ENCODE results near the gene RAB24.
"Not testable (repeated sequence)": the region's sequence is repeated elsewhere in the genome, so short reads cannot be mapped to it uniquely, and the experiment has no call there.

Gene RAB24

DNA sequence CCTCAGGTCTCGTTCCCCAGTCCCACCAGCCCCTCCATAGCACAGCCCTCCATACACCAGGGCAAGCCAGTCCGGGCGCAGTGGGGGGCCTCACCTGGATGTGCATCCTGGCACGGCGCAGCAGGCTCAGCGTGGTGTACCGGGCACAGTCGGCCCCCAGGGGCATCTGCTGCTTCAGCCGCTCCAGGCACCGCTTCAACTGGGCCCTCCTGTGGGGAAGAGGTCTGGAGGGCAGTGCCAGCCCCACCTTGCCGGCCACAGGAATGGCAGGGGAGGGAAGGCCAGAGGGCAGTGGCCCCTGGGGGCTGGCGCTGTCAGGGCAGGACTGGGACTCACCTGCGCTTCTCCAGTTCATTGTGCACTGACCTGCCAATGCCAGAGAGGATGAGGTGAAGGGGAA is 6.8 kb upstream of the RAB24 start:
- no peak for DNase-seq

- DNase-seq: peak; percentile 12
These were observed 6.1 kb upstream of the RAB24 start for GRCh38 chr5:177309351-177310191.

DNA sequence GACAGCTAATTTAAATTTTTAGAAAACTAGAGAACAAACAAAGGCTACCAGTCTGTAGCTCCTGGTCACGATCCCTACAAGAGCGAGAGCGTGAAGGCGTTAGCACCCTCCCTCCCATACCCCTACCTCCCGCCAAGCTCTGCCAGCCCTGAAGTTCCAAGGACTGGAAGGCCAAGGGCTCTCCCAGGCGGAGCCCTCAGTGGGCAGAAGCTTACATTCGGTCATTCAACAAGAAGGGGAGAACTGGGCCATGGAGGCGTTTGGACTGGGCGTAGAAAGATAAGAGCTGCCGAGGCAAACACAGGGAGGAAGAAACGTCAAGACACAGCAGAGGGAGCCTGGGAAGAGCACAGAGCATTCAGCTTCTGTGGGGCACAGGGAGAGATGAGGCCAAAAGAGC is 5.2 kb upstream of the RAB24 start:
- DNase-seq: no peak

GRCh38 chr5:177307544-177308363 is 4.2 kb upstream of the RAB24 start:
- DNase-seq: no peak

DNA sequence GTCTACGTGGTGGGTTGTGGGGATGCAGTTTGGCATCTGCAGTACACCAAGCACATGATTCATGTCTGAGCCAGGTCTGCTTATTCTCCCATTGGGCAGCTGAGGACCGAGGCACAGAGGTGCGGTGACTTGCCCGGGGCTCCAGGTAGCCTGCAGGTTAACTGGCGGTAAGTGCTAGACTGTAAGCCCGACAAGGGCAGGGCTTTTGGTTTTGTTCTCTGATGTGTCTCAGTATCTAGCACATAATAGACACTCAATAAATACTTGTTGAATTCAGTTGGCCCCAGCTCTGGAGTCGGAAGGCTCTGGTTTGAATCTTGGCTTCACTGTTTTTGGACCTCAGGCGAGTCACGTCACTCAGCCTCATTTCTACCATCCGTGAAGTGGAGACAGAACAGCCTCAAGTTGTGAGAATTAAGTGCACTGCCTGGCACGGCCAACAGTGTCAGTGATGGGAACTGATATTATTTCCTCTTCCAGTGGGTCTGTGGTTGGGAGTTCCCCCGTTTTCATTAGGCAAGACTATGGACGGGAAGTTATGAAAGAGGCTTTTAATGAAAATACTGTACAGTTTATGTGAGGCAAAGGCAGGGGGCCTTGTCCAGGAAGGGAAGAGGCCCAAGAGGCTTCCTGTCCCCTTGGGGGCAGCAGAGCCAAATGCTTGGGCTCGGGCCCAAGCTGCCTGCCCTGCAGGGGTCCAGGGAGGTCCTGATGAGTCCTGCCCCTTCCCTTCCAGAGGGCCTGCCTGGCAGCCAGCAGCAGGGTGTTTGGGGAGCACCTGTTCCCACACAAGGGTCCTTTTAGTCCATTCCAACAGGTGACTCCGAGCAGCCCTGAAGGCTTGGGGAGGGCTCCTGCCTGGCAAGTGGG is 3.4 kb upstream of the RAB24 start:
- DNase-seq: no peak

- not testable (repeated sequence) for DNase-seq
These were observed 2.7 kb upstream of the RAB24 start for GRCh38 chr5:177306103-177306640.

DNA sequence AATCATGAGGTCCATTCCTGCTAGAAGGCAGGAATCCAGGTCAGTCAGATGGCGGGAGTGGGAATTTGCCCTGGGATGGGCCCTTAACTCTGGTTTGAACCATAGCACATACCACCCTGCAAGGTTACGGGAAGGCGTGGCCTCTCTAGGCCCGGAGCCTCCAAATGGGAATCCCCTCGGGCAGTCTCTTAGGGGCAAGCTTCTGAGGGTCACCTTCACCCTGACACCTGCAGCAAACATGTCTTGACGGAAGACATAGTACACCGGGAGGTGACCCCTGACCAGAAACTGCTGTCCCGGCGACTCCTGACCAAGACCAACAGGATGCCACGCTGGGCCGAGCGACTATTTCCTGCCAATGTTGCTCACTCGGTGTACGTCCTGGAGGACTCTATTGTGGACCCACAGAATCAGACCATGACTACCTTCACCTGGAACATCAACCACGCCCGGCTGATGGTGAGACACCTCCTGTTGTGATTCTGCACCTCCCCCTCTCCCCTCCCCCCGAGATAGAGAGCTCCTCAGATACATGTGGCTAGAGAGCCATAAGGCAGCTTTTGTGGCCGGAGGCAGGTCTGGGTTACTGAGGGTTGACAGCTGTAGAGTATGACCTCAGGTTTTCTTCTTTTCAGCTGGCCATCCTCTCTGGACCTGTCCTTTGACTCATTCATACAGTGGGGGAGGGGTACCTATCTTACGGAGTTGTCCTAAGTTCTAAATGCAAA is 1.0 kb upstream of the RAB24 start:
- DNase-seq: no peak

GRCh38 chr5:177303925-177304391 is 439 bp upstream of the RAB24 start:
- no peak for DNase-seq

DNA sequence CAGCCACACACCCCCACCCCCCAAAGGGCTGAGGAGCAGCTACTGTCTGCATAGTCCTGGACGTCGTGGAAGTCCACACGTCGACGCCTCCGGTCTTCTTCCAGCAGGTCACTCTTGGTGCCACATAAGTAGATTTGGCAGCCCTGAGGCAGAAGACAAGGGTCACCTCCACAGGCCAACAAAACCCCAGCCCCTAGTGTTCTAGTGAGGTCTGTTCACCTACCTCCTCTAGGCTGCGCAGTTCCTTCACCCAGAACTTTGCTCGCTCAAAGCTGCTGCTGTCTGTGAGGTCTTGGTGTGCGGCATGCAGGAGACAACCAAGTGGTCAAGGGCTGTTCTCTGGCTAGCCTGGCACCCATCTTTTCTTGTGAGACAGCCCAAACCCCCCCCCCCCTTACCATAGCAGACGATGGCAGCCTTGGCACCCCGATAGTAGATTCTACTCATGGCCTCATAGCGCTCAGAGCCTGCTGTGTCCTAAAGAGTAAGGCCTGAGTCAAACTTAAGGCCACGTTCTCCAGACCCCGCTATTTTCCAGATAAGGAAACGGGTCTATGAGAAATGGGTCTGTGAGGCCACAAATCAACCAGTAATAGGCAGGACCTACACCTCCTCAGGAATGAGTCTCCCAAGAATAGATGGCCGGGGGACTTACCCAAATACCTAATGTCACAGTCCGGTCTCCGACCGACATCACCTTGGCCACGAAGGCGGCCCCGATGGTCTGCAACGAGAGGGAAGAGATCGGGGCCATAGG is 987 bp downstream of the RAB24 start:
- DNase-seq: no peak

DNA sequence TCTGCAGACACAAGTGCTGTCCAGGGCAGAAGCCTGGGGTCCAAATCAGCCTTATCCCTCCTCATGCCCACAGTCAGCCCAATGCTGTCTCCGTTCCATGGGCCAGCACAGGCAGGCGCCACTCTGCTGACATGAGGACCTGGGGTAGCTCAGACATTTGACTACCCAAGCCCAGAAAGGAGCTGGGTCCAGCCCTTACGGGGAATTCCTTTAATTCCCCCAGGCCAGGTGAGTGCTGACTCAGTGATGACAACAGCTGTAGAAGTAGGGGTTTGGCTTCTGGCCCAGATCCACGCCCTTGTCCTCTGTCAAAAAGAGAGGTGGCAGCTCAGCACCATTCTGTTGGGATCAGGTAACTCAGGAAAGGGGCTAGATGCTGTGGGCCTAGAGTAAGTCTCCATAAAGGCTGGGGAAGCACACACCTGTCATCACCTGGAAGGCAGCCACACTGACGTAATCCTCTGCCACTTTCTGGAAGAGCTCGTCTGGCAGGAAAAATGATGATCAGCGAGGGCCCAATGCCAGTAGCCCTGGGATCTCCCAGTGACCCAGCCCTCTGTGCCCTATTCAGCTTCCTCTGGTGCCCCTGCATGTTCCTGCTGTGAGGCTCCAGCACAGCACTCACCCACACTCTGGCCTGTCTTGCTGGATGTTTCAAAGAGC is 1.9 kb downstream of the RAB24 start:
- no peak for DNase-seq

- no peak for DNase-seq
These were observed 2.6 kb downstream of the RAB24 start for GRCh38 chr5:177300951-177301350.

DNA sequence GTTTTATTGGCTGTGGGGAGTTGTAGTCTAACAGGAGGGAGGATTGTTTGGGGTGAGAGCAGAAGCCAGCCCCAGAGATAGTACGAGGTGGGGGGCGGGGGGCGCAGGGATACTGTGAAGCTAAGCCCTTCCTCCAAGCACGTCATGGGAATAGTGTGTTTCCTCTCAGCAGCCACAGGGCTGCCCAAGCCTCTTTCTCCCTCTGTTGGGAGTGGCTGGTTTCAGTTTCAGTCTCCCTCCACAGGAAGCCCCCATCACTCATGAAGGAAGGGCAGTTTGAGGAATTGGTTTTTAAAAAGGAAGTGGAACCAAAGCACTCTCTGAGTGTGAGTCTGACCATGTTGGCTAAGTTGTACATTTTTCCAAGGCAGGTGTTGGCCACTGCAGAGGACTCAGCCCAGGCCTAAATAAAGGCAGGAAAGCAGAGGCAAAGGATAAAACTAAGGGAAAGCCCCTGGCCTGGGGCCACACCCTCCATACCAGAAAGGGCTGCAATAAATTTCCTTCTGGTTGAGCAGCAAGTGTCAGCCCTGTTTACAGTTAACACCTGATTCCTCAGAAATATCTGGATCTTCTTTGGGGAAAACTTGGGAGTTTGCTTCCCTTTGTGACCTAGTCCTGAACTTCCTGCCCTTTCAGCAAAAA is 3.2 kb downstream of the RAB24 start:
- DNase-seq: no peak

GRCh38 chr5:177299697-177300096 is 3.8 kb downstream of the RAB24 start:
- DNase-seq: no peak

- no peak for DNase-seq
These were observed 5.6 kb downstream of the RAB24 start for GRCh38 chr5:177297922-177298321.

GRCh38 chr5:177296581-177296980 is 6.9 kb downstream of the RAB24 start:
- DNase-seq: no peak

DNA sequence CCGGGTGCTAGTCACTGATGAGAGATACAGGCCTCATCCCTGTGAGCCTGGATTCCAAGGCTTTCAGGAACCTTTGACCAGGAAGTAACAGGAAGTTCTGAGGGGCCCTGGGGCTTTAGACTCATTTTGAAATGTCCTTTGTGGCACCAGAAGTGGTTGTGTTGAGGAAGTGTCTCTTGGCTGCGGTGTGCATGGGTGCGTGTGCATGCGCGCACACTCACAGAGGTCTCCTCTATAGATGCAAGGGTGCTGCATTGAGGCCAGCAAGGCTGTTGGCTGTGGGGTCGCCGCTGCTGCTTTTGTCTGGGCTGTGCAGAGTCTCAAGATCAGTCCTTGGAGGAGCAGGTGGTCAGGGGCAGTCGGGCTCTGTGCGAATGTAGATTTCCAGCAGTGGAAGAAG is 7.6 kb downstream of the RAB24 start:
- no peak for DNase-seq

DNA sequence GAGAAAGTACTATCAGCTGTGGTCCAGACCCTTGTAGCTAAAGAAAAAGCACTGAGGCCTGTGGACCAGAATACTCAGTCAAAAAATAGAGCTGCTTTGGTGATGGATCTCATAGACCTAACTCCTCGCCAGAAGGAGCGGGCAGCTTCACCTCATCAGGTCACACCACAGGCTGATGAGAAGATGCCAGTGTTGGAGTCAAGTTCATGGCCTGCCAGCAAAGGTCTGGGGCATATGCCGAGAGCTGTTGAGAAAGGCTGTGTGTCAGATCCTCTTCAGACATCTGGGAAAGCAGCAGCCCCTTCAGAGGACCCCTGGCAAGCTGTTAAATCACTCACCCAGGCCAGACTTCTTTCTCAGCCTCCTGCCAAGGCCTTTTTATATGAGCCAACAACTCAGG is 8.9 kb downstream of the RAB24 start:
- peak; percentile 82 for DNase-seq

GRCh38 chr5:177293819-177294581 is 9.5 kb downstream of the RAB24 start:
- DNase-seq: no peak

DNA sequence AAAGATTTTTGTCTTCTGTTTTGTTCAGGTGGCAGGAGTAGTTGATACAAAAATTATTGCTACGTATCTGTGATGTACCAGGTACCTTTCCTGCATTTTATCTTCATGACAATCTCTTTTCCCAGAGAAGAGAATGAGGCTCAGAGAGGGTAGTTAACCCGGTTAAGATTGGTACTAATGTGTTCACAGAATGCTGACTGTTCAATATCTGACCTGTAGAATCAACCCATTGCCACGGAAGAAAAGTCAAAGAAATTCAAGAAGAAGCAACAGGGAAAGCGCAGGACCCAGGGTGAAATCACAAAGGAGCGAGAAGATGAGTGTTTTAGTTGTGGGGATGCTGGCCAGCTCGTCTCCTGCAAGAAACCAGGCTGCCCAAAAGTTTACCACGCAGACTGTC is 11.8 kb downstream of the RAB24 start:
- DNase-seq: no peak

Measured in NCI-H446 treated with DMSO at 0.1 percent for 48 hours (cell line).